ENCODE results near the gene OR56B1.

Gene OR56B1

GRCh38 chr11:5727691-5728090, 8.6 kb upstream of the OR56B1 start:
- no peak for DNase-seq (ENCODE audit: low read depth, low spot score)

DNA sequence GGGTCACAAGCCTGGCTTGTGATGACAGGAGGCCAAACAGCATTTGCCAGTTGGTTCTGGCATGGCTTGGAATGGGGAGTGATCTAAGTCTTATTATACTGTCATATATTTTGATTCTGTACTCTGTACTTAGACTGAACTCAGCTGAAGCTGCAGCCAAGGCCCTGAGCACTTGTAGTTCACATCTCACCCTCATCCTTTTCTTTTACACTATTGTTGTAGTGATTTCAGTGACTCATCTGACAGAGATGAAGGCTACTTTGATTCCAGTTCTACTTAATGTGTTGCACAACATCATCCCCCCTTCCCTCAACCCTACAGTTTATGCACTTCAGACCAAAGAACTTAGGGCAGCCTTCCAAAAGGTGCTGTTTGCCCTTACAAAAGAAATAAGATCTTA, 843 bp downstream of the OR56B1 start:
- no peak for DNase-seq (ENCODE audit: low read depth, low spot score)

DNA sequence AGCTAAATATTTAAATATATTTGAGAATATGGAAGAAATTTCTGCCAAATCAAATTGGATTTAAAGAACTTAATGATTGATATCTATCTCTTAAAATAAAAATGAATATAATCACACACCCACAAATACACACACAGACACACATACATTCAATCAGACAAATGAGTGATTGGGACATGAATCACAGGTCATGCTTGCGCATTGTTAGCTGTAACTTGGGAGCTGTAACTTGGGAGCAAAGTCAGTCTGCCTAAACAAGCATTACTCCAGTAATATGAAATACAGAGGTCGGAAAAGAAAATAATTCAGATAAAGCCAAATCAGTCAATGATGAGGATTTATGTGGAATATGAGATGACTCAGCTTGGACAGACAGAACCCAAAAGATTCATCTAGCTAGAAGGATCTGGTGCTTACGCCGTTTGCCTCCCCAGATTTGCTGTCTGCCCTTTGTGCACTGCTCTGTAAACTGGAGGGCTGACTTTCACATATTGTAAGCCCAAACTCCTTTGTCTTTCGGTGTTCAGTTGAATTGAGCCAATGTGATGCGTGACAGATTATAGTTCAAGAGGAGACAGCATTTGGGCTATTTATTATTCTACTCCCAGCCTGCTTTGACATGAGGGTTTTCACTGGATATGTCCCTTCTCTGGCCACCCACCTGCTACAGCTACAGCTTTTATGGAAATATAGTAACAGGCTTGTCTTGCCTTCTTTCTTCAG, 1.6 kb downstream of the OR56B1 start:
- DNase-seq (ENCODE audit: low read depth, low spot score) = no peak

GRCh38 chr11:5738431-5738830, 2.2 kb downstream of the OR56B1 start:
- DNase-seq (ENCODE audit: low read depth, low spot score) = no peak

GRCh38 chr11:5746614-5747013, 10.4 kb downstream of the OR56B1 start:
- DNase-seq (ENCODE audit: low read depth, low spot score) = no peak

- DNase-seq (ENCODE audit: low read depth, low spot score) = no peak
These were observed 13.6 kb downstream of the OR56B1 start for GRCh38 chr11:5749836-5750235.

- DNase-seq (ENCODE audit: low read depth, low spot score) = no peak
These were observed 17.7 kb downstream of the OR56B1 start, which contains the start of gene OR52N4 for GRCh38 chr11:5753943-5754342. Gene OR52N4 (plus strand): TSS chr11:5754243. CDS start chr11:5754741, 498 bp downstream.

DNA sequence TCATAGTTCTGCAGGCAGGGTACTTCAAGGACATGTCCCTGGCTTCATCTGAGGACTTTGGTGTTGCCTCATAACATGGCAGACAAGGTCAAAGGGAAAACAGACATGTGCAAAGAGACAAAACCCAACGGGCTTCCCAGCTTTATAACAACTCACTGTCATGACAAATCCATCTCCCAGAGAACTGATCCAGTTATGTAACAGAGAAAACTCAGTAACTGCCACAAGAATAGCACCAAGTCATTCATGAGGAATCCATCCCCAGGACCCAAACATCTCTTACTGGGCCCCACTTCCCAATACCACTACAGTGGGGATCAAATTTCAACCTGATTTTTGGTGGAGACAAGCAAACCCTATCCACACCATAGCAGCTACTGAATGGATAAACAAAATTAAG, 30.8 kb downstream of the OR56B1 start:
- DNase-seq (ENCODE audit: low read depth, low spot score) = no peak

GRCh38 chr11:5783255-5783654, 47.0 kb downstream of the OR56B1 start, which contains the start of gene OR52N5:
Gene OR52N5 (minus strand): TSS chr11:5783355. CDS start chr11:5778634, 4,721 bp downstream.
- no peak for DNase-seq (ENCODE audit: low read depth, low spot score)

Data from iPS DF 19.7 (cell line).